RWPE1 (cell line): ENCODE measurements around the gene CDYL2.

ENCODE experiments used
- CTCF ChIA-PET: fragments of 350-600 bp; sonication (Branson Sonifier 250); formaldehyde crosslinking; extraction: SDS; loops from one replicate; lab custom pipeline; 2021; lab: Yijun Ruan, JAX
- POLR2A ChIA-PET: fragments of 400-600 bp; formaldehyde crosslinking; extraction: SDS; loops from one replicate; lab custom pipeline; 2020; ENCODE audit warnings: antibody characterized with exemption; ENCODE audit not compliant: low non-redundant PET; lab: Yijun Ruan, JAX
- DNase-seq: peaks from one replicate; pipeline ENCODE4 v3.0.0; 2012; ENCODE audit warnings: low spot score
- H3K27ac ChIP-seq: fragments of 450-650 bp; 2 replicates; pipeline ENCODE4 v1.5.1; 2017
- TF ChIP-seq, protein P1 (sequence below): fragments of 450-650 bp; conservative IDR thresholded peaks from 2 replicates; pipeline ENCODE4 v1.5.1; 2017; ENCODE audit warnings: low read depth, mild to moderate bottlenecking

Gene CDYL2

DNA sequence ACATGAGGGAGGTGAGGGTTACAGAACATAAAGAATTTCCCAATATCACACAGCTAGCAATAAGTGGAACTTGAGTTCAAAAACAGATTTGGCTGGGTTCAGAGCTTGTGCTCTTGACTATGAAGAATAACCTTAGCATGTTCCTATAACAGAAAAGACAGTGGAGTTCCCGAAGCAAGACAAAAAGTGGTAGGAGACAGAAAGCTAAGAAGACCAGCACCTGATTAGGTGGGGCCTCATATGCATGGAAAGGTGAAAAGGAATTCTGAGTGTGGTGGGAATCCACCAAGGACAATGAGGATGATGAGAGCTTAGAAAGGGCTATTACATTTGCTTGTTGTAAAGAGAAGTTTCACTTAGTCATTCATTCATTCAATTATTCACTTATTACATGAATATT is 26.6 kb upstream of the CDYL2 start:
- CTCF ChIA-PET: interaction anchor here (0.5 kb wide), 1 partner anchor 10 kb away, joined by 3 read pairs; no protein-coding TSS in a partner anchor
- H3K27ac ChIP-seq: no peak overlapping the region
- TF ChIP-seq, protein P1, sequence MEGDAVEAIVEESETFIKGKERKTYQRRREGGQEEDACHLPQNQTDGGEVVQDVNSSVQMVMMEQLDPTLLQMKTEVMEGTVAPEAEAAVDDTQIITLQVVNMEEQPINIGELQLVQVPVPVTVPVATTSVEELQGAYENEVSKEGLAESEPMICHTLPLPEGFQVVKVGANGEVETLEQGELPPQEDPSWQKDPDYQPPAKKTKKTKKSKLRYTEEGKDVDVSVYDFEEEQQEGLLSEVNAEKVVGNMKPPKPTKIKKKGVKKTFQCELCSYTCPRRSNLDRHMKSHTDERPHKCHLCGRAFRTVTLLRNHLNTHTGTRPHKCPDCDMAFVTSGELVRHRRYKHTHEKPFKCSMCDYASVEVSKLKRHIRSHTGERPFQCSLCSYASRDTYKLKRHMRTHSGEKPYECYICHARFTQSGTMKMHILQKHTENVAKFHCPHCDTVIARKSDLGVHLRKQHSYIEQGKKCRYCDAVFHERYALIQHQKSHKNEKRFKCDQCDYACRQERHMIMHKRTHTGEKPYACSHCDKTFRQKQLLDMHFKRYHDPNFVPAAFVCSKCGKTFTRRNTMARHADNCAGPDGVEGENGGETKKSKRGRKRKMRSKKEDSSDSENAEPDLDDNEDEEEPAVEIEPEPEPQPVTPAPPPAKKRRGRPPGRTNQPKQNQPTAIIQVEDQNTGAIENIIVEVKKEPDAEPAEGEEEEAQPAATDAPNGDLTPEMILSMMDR: no peak
- no peak for DNase-seq
- POLR2A ChIA-PET: no interaction called here

DNA sequence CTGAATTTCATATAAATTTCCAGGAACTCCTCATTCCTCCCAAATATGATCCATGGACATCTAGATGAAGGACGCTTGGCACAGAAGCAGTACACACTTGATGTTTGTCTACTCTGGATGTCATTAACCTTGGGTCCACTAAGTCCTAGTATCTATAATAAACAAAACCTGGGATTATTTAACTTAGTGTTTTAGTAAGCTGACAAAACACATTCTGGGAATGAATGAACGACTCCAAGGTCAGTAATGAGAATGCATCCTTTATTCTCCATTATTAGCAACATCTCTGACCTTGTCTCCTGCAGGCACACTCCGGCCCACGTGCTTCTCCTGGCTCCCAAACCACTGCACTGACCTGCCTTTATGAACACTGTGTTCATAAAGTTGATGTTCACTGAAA is 24.1 kb upstream of the CDYL2 start:
- TF ChIP-seq, protein P1: no peak
- POLR2A ChIA-PET: no interaction called here
- CTCF ChIA-PET: no interaction called here
- DNase-seq: no peak
- no peak overlapping the region for H3K27ac ChIP-seq

DNA sequence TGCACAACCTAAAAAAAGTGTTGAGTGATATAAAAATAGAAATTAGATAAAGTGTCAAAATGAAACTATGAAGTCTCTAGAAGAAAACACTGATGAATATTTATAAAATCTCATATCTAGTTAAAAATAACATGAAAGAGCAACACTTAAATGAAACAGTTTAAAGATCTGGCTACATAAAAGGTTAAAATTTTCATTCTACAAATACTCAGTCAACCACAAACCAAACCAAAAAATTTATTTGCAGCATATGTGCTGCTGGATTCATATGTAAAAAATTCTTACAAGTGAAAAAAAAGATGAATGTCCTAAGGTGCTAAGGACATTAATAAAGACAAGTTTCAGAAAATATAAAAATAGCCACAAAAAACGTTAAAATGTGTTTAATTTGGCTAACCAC is 22.6 kb upstream of the CDYL2 start:
- TF ChIP-seq, protein P1: no peak
- no peak for DNase-seq
- ChIA-PET CTCF (no interaction called here), POLR2A (no interaction called here)
- H3K27ac ChIP-seq: no peak overlapping the region

DNA sequence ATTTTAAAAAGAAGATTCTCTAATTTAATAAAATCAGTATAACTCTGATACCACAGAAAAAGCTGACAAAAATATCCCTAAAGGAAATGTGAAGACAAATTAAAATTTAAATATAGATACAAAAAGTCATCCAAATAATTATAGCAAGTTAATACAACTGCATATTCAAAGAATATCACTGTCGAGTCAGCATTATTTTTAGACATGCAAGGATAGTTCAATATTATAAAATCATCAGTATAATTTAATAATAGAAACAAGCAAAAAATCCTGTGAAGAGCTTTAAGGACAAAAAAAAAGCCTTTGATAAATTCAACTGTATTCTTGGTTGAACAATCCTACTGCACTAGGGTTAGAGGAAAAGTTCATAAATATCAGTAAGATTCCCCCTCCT is 21.0 kb upstream of the CDYL2 start:
- ChIA-PET POLR2A (no interaction called here), CTCF (interaction anchor here (0.6 to 1.0 kb wide), 5 partner anchors 292 to 1631 kb away, joined by 3 to 4 read pairs (median 3); no protein-coding TSS in a partner anchor)
- DNase-seq: no peak
- TF ChIP-seq, protein P1: no peak
- no peak overlapping the region for H3K27ac ChIP-seq

DNA sequence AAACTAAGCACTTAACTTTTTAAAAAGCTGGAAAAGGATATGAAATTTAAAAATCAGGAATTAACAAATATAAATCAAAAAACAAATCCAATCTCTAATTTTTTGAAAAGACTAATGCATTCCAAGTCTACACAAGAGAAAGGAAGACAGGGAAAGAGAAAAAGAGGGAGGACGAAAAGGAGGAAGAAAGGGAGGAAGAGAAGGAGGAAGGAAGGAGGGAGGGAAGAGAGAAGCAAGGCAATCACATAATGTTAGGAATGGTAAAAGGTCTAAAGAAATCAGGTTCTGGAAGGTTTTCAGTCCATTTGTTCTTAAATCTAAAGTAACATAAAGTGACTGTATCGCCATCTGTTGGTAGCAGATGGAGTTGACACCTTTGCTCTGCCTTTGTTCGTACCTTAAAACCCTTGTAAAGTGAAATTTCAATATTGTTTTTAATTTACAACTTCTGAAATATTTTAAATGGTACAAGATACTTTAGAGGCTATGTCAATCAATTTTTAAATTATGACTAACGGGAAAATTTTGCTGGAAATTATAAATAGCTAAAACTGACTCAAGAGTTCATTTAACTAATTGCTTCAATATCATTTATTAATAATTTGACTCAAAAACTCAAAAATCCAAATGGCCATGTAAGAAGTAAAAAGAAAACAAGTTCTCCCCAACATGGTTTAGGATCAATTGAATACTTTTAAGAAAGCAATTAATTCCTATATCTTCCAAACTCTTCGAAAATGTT is 20.4 kb upstream of the CDYL2 start:
- peak; percentile 42 for DNase-seq
- CTCF ChIA-PET: interaction anchor here (0.6 to 1.0 kb wide), 4 partner anchors 291 to 1632 kb away, joined by 3 to 4 read pairs (median 4); no protein-coding TSS in a partner anchor
- POLR2A ChIA-PET: no interaction called here
- H3K27ac ChIP-seq: no peak overlapping the region
- TF ChIP-seq, protein P1: peak; percentile 78

DNA sequence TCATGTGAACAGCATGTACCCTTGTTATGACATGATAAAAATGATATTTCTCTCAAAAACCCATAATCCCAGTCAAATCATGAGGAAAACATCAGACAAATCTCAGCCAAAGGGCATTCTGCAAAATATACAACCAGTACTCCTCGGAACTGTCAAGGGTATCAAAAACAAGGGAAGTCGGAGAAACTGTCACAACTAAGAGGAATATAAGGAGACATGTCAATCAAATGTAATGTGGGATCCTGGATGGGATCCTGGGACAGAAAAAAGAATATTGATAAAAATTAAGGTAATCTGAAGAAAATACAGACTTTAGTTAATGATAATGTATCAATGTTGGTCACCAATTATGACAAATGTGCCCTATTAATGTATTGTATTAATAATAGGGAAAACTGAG is 15.6 kb upstream of the CDYL2 start:
- ChIA-PET POLR2A (no interaction called here), CTCF (interaction anchor here (0.6 to 1.3 kb wide), 2 partner anchors 294 to 834 kb away, joined by 3 to 4 read pairs; no protein-coding TSS in a partner anchor)
- TF ChIP-seq, protein P1: no peak
- H3K27ac ChIP-seq: no peak overlapping the region
- DNase-seq: no peak
